Measurements from ENCODE around the gene GLRX2. TPM values are rescaled to one million over a fixed set of nuclear protein-coding genes. Genes with fewer than 3 reads are reported as not detected.

GLRX2 gene
- total RNA-seq, 1 experiment from 2014 or later = 40.1 TPM

GRCh38 chr1:193123751-193124150, 18.5 kb upstream of the GLRX2 start:
- no peaks in the 10 kb centered on the region for H3K9me3 ChIP-seq (ENCODE audit: control insufficient read depth, insufficient read depth, low read depth, low read length)
- no peaks in the 10 kb centered on the region for H3K27me3 ChIP-seq (ENCODE audit: control insufficient read depth, insufficient read depth, low read length)
- DNase-seq (ENCODE audit: low read depth, low spot score) (no peak), ATAC-seq (no peak)
- peaks cover 17% of the 10 kb centered on the region for H3K4me1 ChIP-seq (ENCODE audit: control insufficient read depth, insufficient read depth, low read length)
- H3K4me3 ChIP-seq (ENCODE audit: low read depth in 2 of 2, low read length in 2 of 2) = peak overlapping the region; percentile 96 to 100
- CTCF ChIA-PET = no interaction called here
- intact Hi-C loops (cut with micrococcal nuclease; ENCODE audit: unreplicated experiment) = no loop called here
- peaks cover 15% of the 10 kb centered on the region for H3K36me3 ChIP-seq (ENCODE audit: control insufficient read depth, insufficient read depth, low read length)
- in situ Hi-C loops (cut with HindIII; ENCODE audit: low pct_unique_long_range_greater_than_20kb, low sequenced_read_pairs) = no loop called here
- TF ChIP-seq REST (IDR thresholded peaks at IDR 0.05; ENCODE audit: insufficient read depth in 1 of 2, low read depth in 2 of 2, low read length in 1 of 2) (0 out of 4 replicates have a peak, but pooled peaks of 1 of the 2 experiments have one; percentile 2), TCF7L2 (IDR thresholded peaks at IDR 0.05; ENCODE audit: low read depth, low read length) (no peak)
- peak overlapping the region; percentile 98 for H3K27ac ChIP-seq (ENCODE audit: low read length)
- POLR2A ChIA-PET = no interaction called here
- BruUV-seq (replicated peaks) = no TSS peak

GRCh38 chr1:193121616-193122593, 16.7 kb upstream of the GLRX2 start, which contains the start of gene CDC73:
TSS of gene CDC73 (plus strand) at chr1:193122031. CDS start at chr1:193122201, 170 bp downstream.
- H3K4me1 ChIP-seq (ENCODE audit: control insufficient read depth, insufficient read depth, low read length) = peaks cover 17% of the 10 kb centered on the region
- ChIA-PET CTCF (no interaction called here), POLR2A (interaction anchor here (0.6 kb wide), 1 partner anchor 306 kb away, joined by 4 read pairs; no protein-coding TSS in a partner anchor)
- TSS peak; percentile 77 for BruUV-seq (replicated peaks)
- peak; percentile 78 for DNase-seq (ENCODE audit: low read depth, low spot score)
- in situ Hi-C loops (cut with HindIII; ENCODE audit: low pct_unique_long_range_greater_than_20kb, low sequenced_read_pairs) = no loop called here
- H3K27me3 ChIP-seq (ENCODE audit: control insufficient read depth, insufficient read depth, low read length) = no peaks in the 10 kb centered on the region
- H3K9me3 ChIP-seq (ENCODE audit: control insufficient read depth, insufficient read depth, low read depth, low read length) = no peaks in the 10 kb centered on the region
- H3K27ac ChIP-seq (ENCODE audit: low read length) = peak within 1 kb of the TSS; percentile 98
- intact Hi-C loops (cut with micrococcal nuclease; ENCODE audit: unreplicated experiment) = loop anchor here (1.0 kb wide), 1 partner anchor 17 kb away; the partner anchor contains the start of gene GLRX2
- peak; percentile 98 for ATAC-seq
- TF ChIP-seq CTCF (IDR thresholded peaks at IDR 0.05) (peak; percentile 94), TCF7L2 (IDR thresholded peaks at IDR 0.05; ENCODE audit: low read depth, low read length) (peak; percentile 52; the same call in 1 of the 2 replicates), POLR2AphosphoS5 (IDR thresholded peaks at IDR 0.05; ENCODE audit: low read depth, low read length) (peak; percentile 80), SIN3A (IDR thresholded peaks at IDR 0.05; ENCODE audit: borderline replicate concordance, insufficient read depth, low read depth, low read length) (0 out of 2 replicates have a peak, but pooled peaks have one; percentile 72), REST (IDR thresholded peaks at IDR 0.05; ENCODE audit: insufficient read depth in 1 of 2, low read depth in 2 of 2, low read length in 1 of 2) (peak in 1 of 2 experiments; percentile 68; a peak in 1 of 4 replicates)
- peaks cover 15% of the 10 kb centered on the region for H3K36me3 ChIP-seq (ENCODE audit: control insufficient read depth, insufficient read depth, low read length)
- H3K4me3 ChIP-seq (ENCODE audit: low read depth in 2 of 2, low read length in 2 of 2) = peak within 1 kb of the TSS; percentile 96 to 100
